Skeletal muscle tissue (tissue), 4 donors: Measurements from ENCODE around the gene TSSC4. TPM values are rescaled to one million over a fixed set of nuclear protein-coding genes. Genes with fewer than 3 reads are reported as not detected.

Experiments
- H3K27ac ChIP-seq: one replicate; pipeline ENCODE4 v1.7.0; 2013; ENCODE audit warnings: mild to moderate bottlenecking, low read depth, low read length, inconsistent platforms
- H3K27me3 ChIP-seq, 3 donors: one replicate each; pipeline ENCODE4 v1.7.0; 2013; ENCODE audit warnings: low read length in 3 of 3; ENCODE audit not compliant: control insufficient read depth in 3 of 3, insufficient read depth in 3 of 3
- H3K36me3 ChIP-seq, 3 donors: one replicate each; pipeline ENCODE4 v1.7.0; 2013; ENCODE audit warnings: low read length in 3 of 3; ENCODE audit not compliant: control insufficient read depth in 3 of 3, insufficient read depth in 3 of 3
- H3K4me1 ChIP-seq, 3 donors: one replicate each; pipeline ENCODE4 v1.7.0; 2013; ENCODE audit warnings: low read length in 3 of 3, mild to moderate bottlenecking in 3 of 3; ENCODE audit not compliant: control insufficient read depth in 3 of 3, insufficient read depth in 3 of 3
- H3K4me3 ChIP-seq, 3 donors: one replicate each; pipeline ENCODE4 v1.7.0; 2013; ENCODE audit warnings: low read length in 3 of 3
- H3K9ac ChIP-seq, 3 donors: one replicate each; pipeline ENCODE4 v1.7.0; 2013; ENCODE audit warnings: low read length in 3 of 3, mild to moderate bottlenecking in 3 of 3, moderate library complexity in 2 of 3, low read depth in 1 of 3
- H3K9me3 ChIP-seq, 3 donors: one replicate each; pipeline ENCODE4 v1.7.0; 2013; ENCODE audit warnings: low read length in 3 of 3; ENCODE audit not compliant: control insufficient read depth in 3 of 3
- total RNA-seq: library from RNA; depleted of rRNA; stranded (reverse); fragments of >200 nt; gene quantifications from one replicate; pipeline ENCODE4 v1.2.3, GENCODE V29; 2014
- donor health status: Osteomylitis.

Gene TSSC4
- total RNA-seq, 1 donor from 2014 or later: 23.5 TPM

DNA sequence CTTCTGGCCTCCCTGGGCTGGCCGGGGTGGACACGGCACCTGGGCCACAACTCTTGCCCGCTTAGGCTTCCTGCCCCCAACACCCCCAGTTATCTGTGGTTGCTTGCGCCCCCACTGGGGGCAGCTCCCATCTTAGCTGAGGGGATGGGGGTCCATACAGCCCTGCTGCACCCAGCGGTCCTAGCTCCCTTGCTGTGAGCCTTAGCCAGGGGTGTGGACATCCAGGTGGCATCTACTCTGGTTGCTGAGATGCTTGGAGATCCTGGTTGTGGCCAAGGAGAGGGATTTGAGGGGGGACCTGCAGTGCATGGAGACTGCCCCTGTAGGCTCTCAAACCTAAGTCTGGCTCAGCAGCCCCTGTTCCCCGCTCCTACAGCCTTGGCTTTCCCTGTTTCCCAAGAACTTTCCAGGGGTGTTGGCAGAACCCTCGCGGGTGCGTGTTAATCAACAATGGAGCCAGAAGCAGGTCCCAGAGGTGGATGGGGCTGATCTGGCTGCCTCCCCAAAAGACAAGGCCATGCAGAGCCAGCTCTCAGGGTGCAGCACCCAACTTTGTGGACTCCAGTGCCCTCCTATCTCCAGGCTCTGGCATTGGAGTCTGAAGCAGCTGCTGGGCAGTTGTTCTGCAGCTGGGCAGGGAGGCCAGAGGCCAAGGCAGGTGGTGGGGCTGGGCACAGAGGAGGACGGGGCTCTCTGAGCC lies 47.6 kb downstream of the TSSC4 start:
- H3K9ac ChIP-seq: no peak overlapping the region
- H3K27ac ChIP-seq: no peak overlapping the region
- H3K9me3 ChIP-seq: peaks cover 0 to 2% (median 0%) of the 10 kb centered on the region in 3 donors
- no peak overlapping the region for H3K4me3 ChIP-seq
- H3K4me1 ChIP-seq: peaks cover 4 to 17% (median 5%) of the 10 kb centered on the region in 3 donors
- peaks cover 67 to 85% (median 67%) of the 10 kb centered on the region in 3 donors for H3K27me3 ChIP-seq
- no peaks in the 10 kb centered on the region for H3K36me3 ChIP-seq

DNA sequence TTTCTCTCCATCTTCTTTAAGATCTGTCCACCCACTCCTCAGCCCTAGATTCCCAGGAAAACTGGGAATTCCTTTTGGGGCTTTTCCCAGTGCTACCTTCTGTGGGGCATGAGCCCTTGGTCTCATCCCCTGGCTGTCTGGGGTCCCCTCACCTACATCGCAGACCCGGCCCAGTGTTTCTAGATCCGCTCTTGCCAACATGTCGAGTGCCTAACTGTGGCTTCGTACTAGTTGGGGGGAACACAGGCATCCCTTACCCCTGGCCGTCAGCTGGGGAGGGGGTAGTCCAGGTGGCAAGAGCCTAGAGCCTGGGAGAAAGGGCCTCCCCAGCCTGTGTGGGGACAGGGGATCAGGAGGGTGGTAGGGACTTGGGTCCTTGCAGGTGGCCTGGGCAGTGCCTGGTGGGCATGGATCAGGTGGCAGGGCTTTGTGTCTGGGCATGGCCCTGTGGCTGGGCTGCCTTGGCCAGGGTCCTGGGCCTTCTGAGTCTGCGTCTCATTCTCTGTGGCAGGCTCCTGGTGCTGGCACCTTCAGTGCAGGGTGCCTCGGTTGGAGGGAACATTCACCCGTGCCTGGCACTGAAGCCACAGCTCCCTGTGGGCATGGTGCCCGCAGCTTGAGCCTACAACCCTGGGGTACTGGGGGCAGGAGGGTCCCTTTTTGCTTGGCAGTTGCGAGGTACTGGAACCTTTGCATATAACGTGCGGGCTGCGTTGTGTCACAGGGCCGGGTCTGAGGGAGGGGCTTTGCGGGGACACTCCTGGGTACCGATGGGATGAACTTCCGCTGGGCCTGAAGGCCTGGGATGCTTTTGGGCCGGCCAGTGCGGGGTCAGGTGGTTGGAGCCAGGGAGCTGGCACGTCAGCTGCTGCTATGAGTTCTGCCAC lies 48.4 kb downstream of the TSSC4 start:
- H3K36me3 ChIP-seq: no peaks in the 10 kb centered on the region
- no peak overlapping the region for H3K27ac ChIP-seq
- no peak overlapping the region for H3K9ac ChIP-seq
- no peaks in the 10 kb centered on the region for H3K9me3 ChIP-seq
- peaks cover 4 to 17% (median 5%) of the 10 kb centered on the region in 3 donors for H3K4me1 ChIP-seq
- no peak overlapping the region for H3K4me3 ChIP-seq
- H3K27me3 ChIP-seq: peaks cover 60 to 78% (median 63%) of the 10 kb centered on the region in 3 donors

DNA sequence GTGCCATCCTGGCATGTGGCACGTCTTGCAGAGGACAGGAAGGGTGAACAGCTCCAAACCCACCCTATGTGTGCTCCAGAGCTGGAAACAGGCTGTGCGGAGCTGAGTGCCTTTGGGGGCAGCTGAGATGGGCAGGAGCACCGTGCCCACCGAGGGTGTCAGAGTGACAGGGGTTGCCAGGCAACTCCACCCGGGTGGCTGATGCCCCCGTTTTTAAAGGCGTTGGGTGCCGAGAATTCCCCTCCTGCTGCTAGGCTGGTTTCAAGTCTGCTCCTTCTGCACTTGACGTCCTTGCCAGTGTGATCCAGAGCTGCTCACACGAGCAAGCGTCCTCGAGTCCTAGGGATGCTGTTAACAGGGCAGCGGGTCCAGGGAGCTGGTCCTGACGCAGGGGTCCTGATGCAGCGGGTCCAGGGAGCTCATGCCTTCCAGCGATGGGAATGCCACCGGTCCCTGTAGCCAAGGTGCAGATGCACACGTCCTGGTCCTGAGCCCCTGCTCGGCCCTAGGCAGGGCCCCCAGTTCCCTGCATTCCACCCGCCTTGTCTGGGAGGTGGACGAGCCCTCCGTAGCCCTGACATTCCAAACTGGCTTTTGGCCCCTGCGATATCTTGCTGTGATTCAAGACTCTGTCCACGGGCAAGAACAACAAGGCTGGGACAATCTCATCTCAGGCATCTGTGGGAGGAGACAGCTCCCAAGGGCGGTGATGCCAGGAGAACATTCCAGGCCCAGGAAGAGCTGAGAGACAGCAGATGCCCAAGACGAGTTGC lies 49.2 kb downstream of the TSSC4 start:
- peaks cover 4 to 17% (median 5%) of the 10 kb centered on the region in 3 donors for H3K4me1 ChIP-seq
- H3K9me3 ChIP-seq: no peaks in the 10 kb centered on the region
- no peak overlapping the region for H3K9ac ChIP-seq
- no peak overlapping the region for H3K4me3 ChIP-seq
- H3K27me3 ChIP-seq: peaks cover 56 to 74% (median 59%) of the 10 kb centered on the region in 3 donors
- no peaks in the 10 kb centered on the region for H3K36me3 ChIP-seq
- H3K27ac ChIP-seq: no peak overlapping the region

DNA sequence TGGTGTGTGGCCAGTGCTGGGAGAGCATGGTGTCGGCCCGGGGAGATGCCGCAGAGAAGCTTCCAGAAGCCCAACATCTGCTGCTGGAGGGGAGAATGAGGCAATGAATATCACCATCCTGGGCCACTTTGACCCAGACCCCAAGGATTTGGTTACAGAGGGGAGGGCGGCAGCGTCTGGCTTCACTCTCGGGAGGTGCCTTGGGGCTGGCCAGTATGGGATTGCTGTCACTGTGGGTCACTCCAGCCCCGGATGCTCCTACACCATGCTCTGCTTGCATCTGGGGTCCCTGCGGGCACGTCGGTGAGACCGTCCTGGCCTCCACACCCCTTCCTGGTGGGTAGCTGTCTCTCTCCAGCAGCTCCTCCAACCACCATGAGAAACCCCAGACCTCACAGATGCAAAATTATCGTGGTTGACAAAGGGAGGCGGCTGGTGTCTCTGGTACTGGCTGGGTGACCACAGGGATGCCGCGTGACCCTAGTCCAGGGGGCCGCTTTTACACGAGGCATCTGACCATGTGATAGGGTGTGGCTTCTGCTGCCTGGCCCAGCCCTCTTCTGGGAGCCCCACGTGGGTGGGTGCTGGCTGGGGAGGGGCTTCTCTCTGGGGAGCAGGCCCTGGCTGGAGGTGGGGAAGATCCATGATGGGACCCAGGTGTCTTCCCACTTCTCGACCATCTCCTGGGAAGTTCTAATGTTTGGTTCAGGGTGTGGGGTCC lies 49.9 kb downstream of the TSSC4 start:
- Histone ChIP-seq H3K36me3 (no peaks in the 10 kb centered on the region), H3K9me3 (no peaks in the 10 kb centered on the region), H3K9ac (no peak overlapping the region), H3K27ac (no peak overlapping the region), H3K27me3 (peaks cover 52 to 71% (median 57%) of the 10 kb centered on the region in 3 donors), H3K4me1 (peaks cover 4 to 17% (median 5%) of the 10 kb centered on the region in 3 donors), H3K4me3 (no peak overlapping the region)

DNA sequence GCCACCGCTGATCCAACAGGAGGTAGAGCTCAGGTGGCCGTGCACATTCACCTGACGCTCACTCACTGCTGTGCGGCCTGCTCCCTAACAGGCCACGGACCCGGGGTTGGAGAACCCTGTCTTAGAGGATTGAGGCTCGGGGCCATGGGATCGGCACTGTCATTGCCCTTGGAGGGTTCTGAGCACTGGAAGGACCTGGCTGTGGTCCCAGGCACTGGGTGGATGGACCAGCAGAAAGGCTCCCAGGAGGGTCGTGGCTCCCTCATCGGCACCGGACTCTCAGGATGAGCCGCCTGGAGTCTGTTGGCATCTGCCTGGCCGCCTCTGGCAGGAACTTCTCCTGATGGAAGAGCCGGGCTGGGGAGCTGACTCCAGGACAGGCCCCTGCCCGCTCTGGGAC lies 50.8 kb downstream of the TSSC4 start:
- Histone ChIP-seq H3K9ac (no peak overlapping the region), H3K9me3 (no peaks in the 10 kb centered on the region), H3K4me3 (no peak overlapping the region), H3K27me3 (peaks cover 48 to 62% (median 48%) of the 10 kb centered on the region in 3 donors), H3K4me1 (peaks cover 4 to 17% (median 5%) of the 10 kb centered on the region in 3 donors), H3K27ac (no peak overlapping the region), H3K36me3 (no peaks in the 10 kb centered on the region)

DNA sequence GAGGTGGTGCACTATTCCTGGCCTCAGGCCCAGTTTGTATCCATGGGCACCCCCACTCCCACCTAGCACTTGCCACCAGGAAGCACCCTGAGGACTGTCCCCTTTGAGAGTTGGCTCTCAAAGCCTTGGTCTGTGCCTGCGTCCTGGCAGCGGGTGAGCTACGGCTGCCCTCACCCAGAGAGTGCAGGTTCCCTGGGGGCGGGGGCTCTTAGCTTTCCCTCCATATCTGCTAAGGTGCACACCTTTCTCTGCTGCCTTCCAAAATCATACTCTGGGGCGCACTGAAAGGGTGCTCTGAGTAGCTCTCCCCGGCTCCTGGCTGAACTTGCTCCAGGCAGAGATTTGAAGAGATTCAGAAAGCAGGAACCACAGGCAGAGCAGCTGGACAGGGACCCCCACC lies 51.4 kb downstream of the TSSC4 start:
- Histone ChIP-seq H3K27ac (no peak overlapping the region), H3K4me1 (peaks cover 0 to 11% (median 4%) of the 10 kb centered on the region in 3 donors), H3K36me3 (no peaks in the 10 kb centered on the region), H3K4me3 (no peak overlapping the region), H3K27me3 (peaks cover 43 to 56% (median 44%) of the 10 kb centered on the region in 3 donors), H3K9ac (no peak overlapping the region), H3K9me3 (no peaks in the 10 kb centered on the region)

DNA sequence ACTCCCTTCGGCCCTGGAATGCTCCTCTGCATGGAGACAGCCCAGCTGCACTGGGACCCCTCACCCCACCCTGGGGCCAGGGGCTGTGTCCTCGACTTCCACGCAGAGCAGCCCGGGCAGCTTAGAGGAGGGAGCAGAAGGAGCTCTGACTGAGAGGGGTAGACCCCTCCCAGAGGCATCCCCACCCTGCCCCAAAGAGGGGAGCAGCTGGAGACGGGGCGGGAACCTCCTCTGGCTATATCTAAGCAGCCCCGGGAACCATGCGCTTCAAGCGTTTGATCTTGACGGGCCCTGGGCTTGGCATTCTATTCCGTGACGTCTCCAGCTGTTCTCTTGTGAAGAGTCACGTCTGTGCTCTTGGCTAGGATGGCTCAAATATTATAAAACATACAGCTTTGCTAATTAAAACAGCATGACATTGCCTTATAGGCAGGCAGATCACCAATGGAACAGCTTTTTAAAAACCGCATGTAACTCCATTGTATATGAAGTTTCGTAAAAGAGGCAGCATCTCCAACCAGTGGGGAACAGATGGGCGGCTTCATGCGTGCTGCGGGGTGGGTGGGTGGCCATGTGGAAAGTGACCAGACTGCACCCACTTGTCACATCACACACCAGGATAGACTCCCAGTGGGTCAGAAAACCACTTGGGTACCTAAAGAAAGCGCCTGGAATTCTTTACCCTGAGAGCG lies 51.9 kb downstream of the TSSC4 start:
- H3K9ac ChIP-seq: no peak overlapping the region
- H3K27me3 ChIP-seq: peaks cover 37 to 51% (median 39%) of the 10 kb centered on the region in 3 donors
- no peak overlapping the region for H3K4me3 ChIP-seq
- H3K36me3 ChIP-seq: no peaks in the 10 kb centered on the region
- no peak overlapping the region for H3K27ac ChIP-seq
- no peaks in the 10 kb centered on the region for H3K9me3 ChIP-seq
- peaks cover 0 to 6% (median under 1%) of the 10 kb centered on the region in 3 donors for H3K4me1 ChIP-seq

DNA sequence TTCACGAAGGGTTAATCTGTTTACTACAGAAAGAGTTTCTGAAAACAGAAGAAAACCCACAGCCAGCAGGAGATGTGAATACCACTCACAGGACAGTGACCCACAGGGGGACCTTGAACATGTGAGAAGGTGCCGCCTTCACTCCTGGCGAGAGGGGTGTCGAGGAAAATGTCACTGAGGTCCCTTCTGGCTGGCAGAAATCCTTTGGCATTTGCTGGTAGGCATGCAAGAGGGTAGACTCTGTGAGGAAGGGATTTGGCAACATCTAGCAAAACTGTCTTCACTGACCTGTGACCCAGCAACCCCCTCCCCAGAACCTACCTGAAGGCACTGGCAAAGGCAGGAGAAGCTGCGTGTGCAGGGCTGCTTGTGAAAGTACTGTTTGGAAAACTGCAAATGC lies 52.9 kb downstream of the TSSC4 start:
- peaks cover 29 to 42% (median 29%) of the 10 kb centered on the region in 3 donors for H3K27me3 ChIP-seq
- H3K27ac ChIP-seq: no peak overlapping the region

More for the DNA sequence above, 52.9 kb downstream of the TSSC4 start:
- Histone ChIP-seq H3K9me3 (no peaks in the 10 kb centered on the region), H3K4me3 (no peak overlapping the region), H3K9ac (no peak overlapping the region), H3K4me1 (no peaks in the 10 kb centered on the region), H3K36me3 (no peaks in the 10 kb centered on the region)
